Neutrophil (primary cell): Measurements from ENCODE around the gene UACA.
"Not testable (repeated sequence)": the region's sequence is repeated elsewhere in the genome, so short reads cannot be mapped to it uniquely, and the experiment has no call there.

Experiments used
- H3K27ac ChIP-seq: fragments of 200-600 bp; sonication (generic); 2 replicates; pipeline ENCODE4 v1.5.1; 2016; ENCODE audit warnings: mild to moderate bottlenecking, moderate library complexity
- H3K27me3 ChIP-seq: fragments of 200-600 bp; sonication (generic); 2 replicates; pipeline ENCODE4 v1.6.0; 2016; ENCODE audit warnings: mild to moderate bottlenecking
- H3K36me3 ChIP-seq: fragments of 200-600 bp; sonication (generic); 2 replicates; pipeline ENCODE4 v1.5.1; 2017
- H3K4me1 ChIP-seq, 2 experiments: fragments of 200-600 bp in 1 of 2; sonication (generic) in 1 of 2; 1 replicate in 1 of 2; 2 replicates in 1 of 2; pipeline versions ENCODE4 v1.5.1 to v1.6.1; 2013 to 2016; ENCODE audit warnings: low read depth in 1 of 2, low read length in 1 of 2, mild to moderate bottlenecking in 1 of 2, moderate library complexity in 1 of 2; ENCODE audit not compliant: control insufficient read depth in 1 of 2, insufficient read depth in 1 of 2
- H3K4me3 ChIP-seq, 2 experiments: fragments of 200-600 bp in 1 of 2; sonication (generic) in 1 of 2; 1 replicate in 1 of 2; 2 replicates in 1 of 2; pipeline ENCODE4 v1.5.1; 2013 to 2016; ENCODE audit warnings: low read depth in 1 of 2, low read length in 1 of 2, mild to moderate bottlenecking in 1 of 2, moderate library complexity in 1 of 2
- H3K9me3 ChIP-seq: fragments of 200-600 bp; sonication (generic); 2 replicates; pipeline ENCODE4 v1.5.1; 2016
- TF ChIP-seq, protein P1 (sequence below): fragments of 200-600 bp; sonication (generic); IDR thresholded peaks from 2 replicates; pipeline ENCODE4 v1.5.1; 2016; ENCODE audit warnings: antibody characterized with exemption

The UACA gene

GRCh38 chr15:70669966-70670658 is 93.2 kb downstream of the UACA start:
- Histone ChIP-seq H3K27me3 (no peaks in the 10 kb centered on the region), H3K36me3 (no peaks in the 10 kb centered on the region)
- TF ChIP-seq, protein P1, sequence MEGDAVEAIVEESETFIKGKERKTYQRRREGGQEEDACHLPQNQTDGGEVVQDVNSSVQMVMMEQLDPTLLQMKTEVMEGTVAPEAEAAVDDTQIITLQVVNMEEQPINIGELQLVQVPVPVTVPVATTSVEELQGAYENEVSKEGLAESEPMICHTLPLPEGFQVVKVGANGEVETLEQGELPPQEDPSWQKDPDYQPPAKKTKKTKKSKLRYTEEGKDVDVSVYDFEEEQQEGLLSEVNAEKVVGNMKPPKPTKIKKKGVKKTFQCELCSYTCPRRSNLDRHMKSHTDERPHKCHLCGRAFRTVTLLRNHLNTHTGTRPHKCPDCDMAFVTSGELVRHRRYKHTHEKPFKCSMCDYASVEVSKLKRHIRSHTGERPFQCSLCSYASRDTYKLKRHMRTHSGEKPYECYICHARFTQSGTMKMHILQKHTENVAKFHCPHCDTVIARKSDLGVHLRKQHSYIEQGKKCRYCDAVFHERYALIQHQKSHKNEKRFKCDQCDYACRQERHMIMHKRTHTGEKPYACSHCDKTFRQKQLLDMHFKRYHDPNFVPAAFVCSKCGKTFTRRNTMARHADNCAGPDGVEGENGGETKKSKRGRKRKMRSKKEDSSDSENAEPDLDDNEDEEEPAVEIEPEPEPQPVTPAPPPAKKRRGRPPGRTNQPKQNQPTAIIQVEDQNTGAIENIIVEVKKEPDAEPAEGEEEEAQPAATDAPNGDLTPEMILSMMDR, result no peak

GRCh38 chr15:70669006-70669602 is 94.3 kb downstream of the UACA start:
- TF ChIP-seq, protein P1, result no peak
- H3K9me3 ChIP-seq, result no peaks in the 10 kb centered on the region
- no peak overlapping the region for H3K27ac ChIP-seq
- H3K4me1 ChIP-seq, result peaks cover 17 to 40% of the 10 kb centered on the region in 2 experiments
- no peak overlapping the region for H3K4me3 ChIP-seq
- H3K36me3 ChIP-seq, result no peaks in the 10 kb centered on the region
- no peaks in the 10 kb centered on the region for H3K27me3 ChIP-seq

More at GRCh38 chr15:70669966-70670658, 93.2 kb downstream of the UACA start:
- Histone ChIP-seq H3K27ac (no peak overlapping the region), H3K9me3 (no peaks in the 10 kb centered on the region), H3K4me1 (peaks cover 17 to 40% of the 10 kb centered on the region in 2 experiments), H3K4me3 (no peak overlapping the region)

DNA sequence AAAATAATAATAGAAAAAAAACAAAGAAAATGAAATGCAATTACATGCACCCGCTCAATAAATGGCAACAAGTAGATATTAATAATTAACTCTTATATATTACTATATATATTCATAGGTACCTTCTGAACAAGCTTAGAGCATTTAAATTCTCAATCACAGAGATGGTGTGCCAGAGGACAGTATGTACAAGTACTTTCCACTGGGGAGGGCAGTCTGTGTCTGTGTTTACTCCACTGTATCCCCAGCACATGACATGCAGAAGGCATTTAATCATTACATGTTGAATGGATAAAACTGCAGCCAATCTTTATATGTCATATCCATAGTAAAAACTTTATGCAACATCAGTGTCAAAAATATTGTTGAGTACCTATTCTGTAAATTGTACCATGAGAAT is 97.8 kb downstream of the UACA start:
- Histone ChIP-seq H3K4me3 (no peak overlapping the region), H3K27me3 (no peaks in the 10 kb centered on the region), H3K36me3 (no peaks in the 10 kb centered on the region), H3K4me1 (peaks cover 5 to 17% of the 10 kb centered on the region in 2 experiments), H3K9me3 (no peaks in the 10 kb centered on the region), H3K27ac (no peak overlapping the region)
- TF ChIP-seq, protein P1, result no peak

GRCh38 chr15:70664494-70664893 is 98.9 kb downstream of the UACA start:
- TF ChIP-seq, protein P1, result no peak
- Histone ChIP-seq H3K27me3 (no peaks in the 10 kb centered on the region), H3K36me3 (no peaks in the 10 kb centered on the region), H3K4me1 (peaks cover 5 to 17% of the 10 kb centered on the region in 2 experiments), H3K4me3 (no peak overlapping the region), H3K9me3 (no peaks in the 10 kb centered on the region), H3K27ac (no peak overlapping the region)

DNA sequence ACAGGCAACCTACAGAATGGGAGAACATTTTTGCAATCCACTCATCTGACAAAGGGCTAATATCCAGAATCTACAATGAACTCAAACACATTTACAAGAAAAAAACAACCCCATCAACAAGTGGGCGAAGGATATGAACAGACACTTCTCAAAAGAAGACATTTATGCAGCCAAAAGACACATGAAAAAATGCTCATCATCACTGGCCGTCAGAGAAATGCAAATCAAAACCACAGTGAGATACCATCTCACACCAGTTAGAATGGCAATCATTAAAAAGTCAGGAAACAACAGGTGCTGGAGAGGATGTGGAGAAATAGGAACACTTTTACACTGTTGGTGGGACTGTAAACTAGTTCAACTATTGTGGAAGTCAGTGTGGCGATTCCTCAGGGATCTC is 100.3 kb downstream of the UACA start:
- H3K4me3 ChIP-seq, H3K27ac ChIP-seq, H3K27me3 ChIP-seq, H3K9me3 ChIP-seq, H3K36me3 ChIP-seq: not testable (repeated sequence)
- peaks cover 5 to 17% of the 10 kb centered on the region in 2 experiments for H3K4me1 ChIP-seq

GRCh38 chr15:70659662-70660061 is 103.7 kb downstream of the UACA start:
- TF ChIP-seq, protein P1, result no peak
- no peaks in the 10 kb centered on the region for H3K4me1 ChIP-seq
- H3K27ac ChIP-seq, result no peak overlapping the region
- H3K4me3 ChIP-seq, result no peak overlapping the region
- no peaks in the 10 kb centered on the region for H3K36me3 ChIP-seq
- H3K27me3 ChIP-seq, result no peaks in the 10 kb centered on the region
- no peaks in the 10 kb centered on the region for H3K9me3 ChIP-seq
